T follicular helper cell (primary cell): ENCODE data around the gene HDHD5.

Source experiments
- DNase-seq: peaks from one replicate; pipeline ENCODE4 v3.0.0-alpha.2; 2020; ENCODE audit warnings: low read depth

Gene HDHD5

DNA sequence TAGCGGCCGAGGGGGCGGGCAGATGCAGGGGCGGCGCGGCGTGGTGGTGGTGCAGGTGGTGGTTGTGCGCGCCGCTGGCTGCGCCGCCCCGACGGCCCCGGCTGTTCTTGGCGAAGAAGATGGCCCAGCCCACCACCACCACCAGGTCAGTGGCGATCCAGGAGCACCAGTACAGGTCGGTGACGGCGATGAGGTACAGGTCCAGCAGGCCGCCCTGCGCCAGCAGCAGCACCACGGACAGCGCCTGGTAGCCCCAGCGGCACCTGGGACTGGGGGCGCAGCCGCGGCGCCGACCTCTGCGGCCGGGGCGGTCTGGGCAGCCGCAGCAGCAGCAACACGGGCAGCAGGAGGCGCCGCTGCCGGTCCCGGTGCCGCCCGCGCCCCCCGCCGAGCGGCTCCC, 38.8 kb downstream of the HDHD5 start:
- DNase-seq, result peak; percentile 33

DNA sequence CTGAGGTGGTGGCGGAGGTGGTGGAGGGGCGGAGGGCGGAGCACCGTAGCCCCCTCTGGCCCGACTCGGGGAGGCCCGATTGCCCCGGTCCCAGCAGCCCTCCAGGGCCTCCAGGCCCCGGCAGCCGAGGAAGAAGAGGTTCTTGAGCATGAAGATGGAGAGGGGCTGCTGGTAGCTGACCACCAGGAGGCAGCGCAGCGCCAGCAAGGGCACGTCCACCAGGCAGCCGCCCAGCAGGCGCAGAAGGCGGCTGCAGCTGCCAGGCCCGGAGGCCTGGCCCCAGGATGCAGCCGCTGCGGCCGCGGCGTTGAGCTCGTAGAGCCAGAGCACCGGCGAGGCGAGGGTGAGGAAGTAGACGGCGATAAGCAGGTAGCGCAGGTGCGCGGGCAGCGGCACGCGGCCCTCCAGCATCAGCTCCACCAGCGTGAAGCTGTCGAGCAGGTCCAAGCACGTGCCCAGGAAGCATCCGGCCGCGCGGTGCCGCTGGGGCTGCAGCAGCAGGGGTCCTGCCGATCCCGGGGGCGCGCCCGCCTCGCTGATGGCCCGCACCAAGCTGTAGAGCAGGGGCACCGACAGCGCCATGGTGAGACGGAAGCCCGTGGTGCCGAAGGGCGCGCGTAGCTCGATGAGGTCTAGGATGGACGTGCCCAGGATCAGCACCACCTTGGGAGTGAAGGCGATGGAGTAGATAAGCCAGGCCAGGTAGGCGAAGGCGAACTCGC, 39.4 kb downstream of the HDHD5 start:
- DNase-seq, result no peak

DNA sequence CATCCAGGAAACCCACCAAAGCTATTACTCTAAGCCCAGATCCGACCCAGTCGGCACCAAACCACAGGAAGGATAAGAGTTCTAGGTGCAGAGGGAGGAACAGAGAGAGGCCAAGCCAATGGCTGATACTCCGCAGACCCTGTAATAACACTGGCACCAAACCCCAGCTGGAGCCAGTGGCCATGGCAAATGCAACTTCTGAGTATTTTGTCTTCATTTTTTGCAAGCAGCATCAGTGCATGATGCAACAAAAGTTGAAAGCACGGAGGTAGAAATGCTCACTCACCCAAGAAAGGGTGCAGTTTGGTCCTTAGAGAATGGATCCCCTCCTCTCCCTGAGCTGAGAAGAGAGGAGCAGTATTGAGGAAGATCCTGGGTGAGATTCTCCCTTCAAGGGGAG, 40.7 kb downstream of the HDHD5 start:
- no peak for DNase-seq

DNA sequence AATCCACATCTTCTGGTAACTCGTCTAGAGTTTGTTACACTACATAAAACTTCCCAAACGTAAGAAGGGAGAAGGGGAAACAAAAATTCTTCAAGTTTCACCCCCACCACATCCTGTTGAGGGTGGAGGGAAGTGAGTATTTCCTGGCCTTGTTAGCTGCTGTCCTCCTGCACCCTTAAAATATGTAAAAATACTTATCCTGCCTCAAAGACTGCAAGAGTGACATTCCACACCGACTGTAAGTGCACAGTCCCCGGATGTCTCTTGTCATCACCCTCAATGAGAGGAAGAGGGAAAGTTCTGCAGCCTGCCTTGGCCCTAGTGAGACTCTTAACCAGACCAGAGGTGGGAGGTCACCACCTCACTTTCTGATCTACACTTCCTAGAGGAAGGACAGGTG, 41.2 kb downstream of the HDHD5 start:
- DNase-seq, result no peak

DNA sequence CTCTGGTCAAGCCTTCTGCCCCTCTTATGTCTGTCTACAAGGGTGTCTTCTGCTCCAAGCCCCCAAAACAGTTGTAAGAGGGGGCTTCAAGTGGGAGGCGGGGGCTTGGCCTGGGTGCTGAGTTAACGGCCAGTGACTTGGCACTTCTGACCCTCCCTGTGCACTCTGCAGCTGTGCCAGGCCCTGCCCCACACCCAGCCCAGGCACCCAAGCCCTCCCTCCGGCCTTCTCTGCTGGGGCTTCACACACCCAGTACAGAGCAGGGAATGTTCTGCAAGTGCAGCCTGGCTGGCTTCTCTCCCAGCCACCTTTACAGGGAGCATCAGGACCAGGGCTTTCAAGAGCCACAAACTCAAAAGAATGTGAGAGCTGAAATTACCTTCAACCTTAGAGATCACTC, 41.7 kb downstream of the HDHD5 start:
- no peak for DNase-seq

DNA sequence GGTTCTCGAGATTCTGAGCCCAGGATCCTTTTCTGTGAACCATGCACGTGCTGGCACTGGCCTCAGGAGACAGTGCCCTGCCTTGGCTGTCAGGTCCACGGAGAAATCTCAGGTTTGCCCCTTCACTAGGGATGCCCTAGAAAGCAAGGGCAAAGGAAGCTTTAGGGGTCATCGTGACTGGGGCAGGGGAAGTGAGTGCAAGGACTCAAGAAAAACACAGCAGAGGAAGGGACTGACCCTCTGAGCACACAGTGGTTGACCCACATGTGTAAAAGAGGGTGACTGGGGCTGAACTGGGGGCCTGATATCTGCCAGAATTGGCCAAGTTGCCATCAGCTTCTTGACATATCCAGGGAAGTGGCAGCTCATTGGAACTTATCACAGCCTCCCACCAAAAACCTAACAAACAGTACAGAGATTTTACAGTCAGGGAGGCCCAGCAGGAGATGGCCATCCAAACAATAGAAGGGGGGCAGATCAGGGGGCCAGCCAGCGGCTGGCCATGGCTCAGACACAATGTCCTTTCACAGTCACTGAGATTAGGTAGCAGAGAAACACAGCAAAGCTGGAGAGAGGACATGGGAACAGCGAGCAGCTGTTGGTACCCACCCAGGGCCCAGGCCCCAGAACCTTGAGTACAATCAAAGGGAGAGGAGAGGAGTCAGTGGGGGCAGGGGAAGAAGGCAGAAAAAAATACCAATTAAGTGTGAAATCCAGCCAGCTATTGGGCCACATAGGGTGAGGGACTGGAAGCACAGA, 42.3 kb downstream of the HDHD5 start:
- DNase-seq, result no peak

DNA sequence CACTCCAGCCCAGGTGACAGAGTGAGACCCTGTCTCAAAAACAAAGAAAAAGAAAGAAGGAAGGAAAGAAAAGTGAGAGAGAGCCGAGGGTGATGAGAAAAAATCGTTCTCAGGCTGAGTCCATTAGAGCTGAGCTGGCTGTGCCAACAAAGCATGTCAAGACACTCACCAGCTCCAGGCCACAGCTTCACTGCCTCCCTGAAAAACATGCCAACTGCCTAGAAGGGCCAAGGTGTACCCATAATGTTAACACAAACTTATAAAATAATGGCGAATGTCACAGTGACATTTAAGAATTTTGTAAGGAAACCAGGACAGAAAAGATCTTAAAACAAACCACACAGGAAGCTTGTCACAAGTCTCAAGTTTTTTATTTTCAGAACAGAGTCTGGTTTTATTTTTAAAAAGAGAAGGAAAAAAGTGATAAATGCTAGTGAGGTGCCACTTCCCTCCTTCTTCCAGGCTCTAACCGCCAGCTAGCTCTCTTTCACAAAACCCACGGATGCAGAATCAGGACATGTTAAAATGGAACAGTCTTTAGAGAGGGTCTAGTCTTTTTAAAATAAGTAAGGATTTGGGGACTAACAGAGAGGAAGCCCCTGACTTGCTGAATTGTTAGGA, 43.0 kb downstream of the HDHD5 start:
- no peak for DNase-seq

DNA sequence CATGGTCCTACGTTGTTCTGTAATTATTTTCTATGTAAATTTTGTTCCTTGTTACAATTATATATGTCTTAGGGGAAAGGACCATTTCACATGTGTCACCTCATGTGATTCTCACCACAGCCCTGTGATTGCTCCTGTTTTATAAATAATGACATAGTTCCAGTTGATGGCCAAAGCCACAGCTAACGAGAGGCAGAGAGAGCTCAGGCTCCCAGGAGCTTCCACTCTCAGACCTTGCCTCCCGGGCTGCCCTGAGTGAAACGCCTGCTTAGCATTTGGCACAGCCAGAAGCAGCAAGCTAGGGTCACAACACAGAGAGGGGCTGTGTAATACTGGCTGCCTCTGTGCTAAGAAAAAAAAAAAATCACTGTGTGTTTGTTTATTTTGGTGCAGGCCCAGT, 43.8 kb downstream of the HDHD5 start:
- no peak for DNase-seq

DNA sequence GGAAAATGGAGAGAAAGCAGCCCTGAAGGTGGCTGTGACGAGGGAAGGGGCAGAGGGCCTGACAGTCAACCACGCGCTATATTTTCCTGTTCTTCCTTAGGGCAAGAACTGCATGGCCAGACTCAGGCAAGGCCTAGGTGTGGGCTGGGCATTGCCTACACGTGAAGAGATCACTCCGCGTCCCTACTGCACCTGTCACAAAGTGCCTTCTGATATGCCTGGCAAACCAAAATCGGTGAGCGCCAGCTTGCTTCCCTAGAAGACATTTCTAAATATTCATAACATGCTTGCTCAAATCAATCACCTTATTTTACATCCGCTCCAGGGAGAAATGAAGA, 44.2 kb downstream of the HDHD5 start:
- DNase-seq, result no peak

DNA sequence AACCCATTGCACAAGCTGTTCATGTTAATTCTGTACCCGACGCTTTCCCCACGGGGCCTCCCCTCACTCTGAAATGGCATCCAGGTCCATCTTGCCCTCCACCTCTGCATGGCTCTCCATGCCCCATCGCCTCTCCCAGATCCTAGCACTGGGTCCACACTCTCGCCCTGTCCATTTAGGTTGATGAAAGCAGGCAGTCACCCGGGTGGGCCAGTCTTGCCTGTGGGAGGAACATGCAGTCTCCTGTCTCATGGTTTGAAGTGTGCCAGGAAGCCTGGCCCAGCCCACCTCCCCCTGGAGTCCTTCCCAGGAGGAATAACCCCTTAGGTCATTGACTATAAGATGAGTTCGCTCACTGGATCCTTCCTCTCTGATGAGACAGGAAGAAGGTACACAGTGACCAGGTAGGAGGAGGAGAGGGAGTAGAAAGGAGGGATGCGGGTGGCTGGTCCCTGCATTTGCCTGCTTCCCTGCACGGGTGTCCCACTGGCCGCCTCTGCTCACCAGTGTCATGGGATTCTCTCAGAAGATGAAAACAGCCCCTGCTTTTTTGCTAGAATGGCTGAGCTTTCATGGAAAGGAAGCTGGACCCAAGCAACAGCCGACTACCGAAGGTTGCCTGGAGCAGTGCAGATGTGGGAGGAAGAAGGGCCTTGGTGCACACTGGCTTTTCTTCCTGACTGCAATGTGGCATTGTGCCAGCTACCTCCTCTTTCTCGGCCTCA, 44.7 kb downstream of the HDHD5 start:
- no peak for DNase-seq

DNA sequence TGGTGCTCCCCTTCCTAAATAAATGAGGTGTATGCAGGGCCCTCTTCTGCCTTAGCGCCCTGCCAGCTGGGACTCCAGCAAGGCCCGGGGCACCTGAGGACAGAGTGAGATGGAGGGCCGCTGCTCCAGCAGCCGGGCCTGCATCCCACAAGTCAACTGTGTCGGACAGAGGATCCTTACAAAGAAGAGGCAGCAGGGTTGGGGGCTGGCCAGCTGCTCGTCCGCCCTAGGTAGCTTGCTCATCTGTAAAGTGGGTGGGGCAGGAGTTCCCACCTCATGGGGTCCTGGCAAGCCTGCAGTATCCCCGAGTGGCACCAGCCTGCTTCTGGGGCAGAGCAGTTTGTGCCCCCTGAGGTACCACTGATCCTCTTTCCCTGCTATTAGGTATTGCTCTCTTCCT, 45.5 kb downstream of the HDHD5 start:
- DNase-seq, result no peak

DNA sequence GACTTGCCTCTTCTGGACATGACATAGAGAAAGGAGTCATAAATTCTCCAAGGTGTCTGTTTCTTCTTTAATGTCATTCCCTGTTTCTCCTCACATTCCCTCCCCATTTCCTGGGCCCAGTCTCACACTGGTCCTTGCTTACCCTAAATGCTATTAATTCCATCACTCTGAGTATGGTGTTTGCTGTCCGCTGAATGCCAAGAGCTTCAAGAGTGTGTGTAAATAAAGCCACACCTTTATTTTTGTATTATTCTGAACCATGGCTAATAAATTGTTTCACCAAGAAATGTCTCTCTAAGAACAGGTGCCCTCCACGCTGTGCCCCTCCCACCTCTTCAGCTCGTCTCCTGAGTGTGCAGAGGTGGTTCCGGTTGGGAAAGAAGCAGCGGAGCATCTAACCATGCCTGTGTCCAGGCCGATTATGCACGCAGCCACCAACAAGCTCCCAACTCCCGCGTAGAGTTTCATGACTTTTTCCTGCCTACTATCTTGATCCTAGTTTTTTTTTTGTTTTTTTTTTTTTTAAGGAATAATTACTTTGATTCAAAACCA, 46.5 kb downstream of the HDHD5 start:
- DNase-seq, result no peak

DNA sequence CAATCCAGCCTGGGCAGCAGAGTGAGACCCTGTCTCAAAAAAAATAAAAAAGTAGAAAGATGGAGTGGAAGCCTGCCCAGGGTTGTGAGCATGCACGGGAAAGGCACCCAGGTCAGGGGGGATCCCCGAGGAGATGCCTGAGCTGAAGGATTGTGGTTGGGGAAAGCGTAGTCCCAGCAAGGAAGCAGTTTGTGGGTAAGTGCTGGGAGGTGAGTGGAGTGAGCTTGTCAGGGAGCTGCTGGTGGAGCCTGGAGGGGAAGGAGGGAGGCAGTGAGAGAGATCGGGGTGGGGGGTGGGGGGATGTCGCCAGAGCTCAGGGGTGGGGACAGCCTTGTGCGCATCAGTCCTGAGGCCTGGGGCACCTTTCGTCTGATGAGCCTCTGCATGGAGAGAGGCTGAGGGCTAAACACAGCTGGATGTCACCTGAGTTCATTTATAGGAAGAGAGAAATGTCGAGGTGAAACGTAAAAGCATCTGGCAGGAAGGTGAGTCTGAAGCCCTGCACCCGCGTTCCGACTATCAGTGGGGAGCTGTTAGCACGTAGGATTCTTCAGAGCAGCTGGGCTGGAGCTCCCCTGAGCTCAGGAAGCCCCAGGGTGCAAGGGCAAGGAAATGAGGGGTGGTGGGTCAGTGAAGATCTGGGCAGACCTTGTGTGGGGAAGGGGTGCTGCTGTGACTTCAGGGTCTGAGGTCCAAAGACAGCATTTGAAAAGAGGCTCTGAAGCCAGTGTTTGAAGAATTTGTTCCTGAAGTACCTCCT, 48.1 kb downstream of the HDHD5 start:
- DNase-seq, result no peak

DNA sequence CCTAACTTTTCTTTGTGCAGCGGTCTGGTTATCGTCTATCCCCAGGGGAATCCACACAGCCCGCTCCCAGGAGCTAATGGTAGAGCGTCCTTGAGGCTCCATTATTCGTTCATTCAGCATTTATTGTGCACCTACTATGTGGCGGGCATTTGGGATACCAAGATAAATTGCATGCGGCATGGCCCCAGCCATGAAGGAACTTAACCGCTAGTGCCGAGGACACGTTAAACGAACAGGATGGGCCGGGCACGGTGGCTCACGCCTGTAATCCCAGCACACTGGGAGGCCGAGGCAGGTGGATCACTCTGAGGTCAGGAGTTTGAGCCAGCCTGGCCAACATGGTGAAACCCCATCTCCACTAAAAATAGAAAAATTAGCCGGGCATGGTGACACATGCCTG, 49.1 kb downstream of the HDHD5 start:
- no peak for DNase-seq

DNA sequence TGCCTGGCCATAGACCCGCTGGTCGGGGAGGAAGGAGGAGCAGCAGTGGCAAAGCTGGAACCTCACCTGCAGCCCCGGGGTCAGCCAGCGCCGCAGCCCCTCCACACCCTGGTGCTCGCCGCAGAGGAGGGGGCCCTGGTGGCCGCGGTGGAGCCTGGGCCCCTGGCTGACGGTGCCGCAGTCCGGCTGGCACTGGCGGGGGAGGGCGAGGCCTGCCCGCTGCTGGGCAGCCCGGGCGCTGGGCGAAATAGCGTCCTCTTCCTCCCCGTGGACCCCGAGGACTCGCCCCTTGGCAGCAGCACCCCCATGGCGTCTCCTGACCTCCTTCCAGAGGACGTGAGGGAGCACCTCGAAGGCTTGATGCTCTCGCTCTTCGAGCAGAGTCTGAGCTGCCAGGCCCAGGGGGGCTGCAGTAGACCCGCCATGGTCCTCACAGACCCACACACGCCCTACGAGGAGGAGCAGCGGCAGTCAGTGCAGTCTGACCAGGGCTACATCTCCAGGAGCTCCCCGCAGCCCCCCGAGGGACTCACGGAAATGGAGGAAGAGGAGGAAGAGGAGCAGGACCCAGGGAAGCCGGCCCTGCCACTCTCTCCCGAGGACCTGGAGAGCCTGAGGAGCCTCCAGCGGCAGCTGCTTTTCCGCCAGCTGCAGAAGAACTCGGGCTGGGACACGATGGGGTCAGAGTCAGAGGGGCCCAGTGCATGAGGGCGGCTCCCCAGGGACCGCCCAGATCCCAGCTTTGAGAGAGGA, 49.8 kb downstream of the HDHD5 start:
- DNase-seq, result no peak

DNA sequence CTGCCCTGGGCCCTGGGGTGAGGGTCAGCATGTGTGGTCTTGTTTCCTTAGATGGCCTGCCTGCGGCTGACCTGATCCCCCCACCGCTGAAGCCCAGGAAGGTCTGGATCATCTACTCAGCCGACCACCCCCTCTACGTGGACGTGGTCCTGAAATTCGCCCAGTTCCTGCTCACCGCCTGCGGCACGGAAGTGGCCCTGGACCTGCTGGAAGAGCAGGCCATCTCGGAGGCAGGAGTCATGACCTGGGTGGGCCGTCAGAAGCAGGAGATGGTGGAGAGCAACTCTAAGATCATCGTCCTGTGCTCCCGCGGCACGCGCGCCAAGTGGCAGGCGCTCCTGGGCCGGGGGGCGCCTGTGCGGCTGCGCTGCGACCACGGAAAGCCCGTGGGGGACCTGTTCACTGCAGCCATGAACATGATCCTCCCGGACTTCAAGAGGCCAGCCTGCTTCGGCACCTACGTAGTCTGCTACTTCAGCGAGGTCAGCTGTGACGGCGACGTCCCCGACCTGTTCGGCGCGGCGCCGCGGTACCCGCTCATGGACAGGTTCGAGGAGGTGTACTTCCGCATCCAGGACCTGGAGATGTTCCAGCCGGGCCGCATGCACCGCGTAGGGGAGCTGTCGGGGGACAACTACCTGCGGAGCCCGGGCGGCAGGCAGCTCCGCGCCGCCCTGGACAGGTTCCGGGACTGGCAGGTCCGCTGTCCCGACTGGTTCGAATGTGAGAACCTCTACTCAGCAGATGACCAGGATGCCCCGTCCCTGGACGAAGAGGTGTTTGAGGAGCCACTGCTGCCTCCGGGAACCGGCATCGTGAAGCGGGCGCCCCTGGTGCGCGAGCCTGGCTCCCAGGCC, 50.6 kb downstream of the HDHD5 start:
- no peak for DNase-seq

DNA sequence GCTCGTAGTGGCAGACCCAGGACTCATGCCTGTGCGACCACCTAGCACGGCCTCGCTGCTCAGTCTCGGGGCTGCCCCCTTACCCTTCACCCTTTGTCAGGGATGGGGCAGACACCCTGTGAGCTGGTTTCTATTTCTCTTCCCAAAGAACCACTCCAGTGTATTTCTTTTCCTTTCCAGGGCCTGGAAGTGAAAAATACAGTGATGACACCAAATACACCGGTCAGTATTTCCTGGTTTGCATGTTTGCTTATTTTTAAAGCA, 51.6 kb downstream of the HDHD5 start:
- DNase-seq, result no peak

DNA sequence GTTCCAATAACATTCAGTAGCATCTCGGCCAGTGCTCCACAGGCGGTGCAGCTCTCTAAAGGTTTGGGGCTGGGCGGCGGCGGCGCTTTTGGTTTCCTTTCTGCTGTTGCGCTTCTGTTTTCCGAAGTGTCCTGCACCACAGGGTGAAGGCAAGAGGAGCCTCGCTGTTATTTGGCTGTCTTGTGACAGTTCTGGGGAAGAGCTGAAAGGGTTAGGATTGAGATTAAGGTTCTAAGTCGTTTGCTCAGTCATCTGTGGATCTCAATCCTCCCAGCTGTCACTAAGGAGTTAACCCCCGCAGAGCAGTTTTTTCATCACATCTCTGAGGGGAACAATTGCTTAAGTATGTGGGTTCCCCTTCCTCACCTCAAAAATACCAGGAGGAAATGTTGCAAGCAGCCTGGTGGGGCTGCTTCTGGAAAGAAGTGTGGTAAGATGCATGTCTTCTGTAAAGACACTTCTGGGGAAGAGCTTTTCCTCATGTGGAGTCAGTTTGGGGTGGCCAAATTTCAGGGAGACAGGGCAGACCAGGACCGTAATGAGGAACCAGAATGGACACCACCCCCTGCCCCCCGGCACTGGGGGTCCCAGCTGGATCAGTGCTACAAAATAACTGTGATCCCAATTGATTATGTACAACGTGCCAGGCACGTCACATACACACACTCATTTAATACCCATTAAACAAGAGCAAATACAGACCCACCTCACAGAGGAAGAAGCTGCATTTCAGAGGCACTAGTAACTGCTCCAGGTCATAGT, 52.1 kb downstream of the HDHD5 start:
- DNase-seq, result no peak

DNA sequence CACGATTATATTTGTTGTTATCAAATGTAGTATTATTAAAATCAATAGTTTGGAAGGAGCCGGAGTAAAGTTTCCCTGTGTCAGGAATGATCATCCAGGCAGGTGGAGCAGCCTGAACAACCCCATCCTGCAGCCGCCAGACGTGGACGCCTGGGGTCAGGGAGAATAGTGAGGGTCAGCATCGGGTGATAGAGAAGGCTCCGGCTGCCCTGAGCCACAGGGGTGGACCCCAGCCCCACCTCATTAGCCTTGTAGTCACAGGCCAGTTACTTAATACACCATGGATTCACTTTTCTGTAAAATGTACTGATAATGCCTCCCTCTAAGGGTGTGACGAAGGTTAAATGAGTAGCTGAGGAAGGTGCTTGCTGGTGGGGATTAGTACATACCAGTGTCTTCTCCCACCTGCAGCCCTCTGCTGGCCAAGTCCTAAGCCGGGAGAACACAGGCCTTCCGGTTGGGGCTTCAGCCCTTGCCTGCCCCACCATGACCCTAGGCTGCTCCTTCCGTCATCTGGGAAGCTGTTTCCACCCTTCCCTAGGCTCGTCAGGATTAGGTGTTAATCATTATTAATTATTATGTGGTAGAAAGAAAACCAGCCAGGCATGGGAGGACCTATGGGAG, 52.8 kb downstream of the HDHD5 start:
- DNase-seq, result no peak
